Upper lobe of left lung (tissue), 6 donors: ENCODE measurements around the gene TMEM207. TPM values are rescaled to one million over a fixed set of nuclear protein-coding genes. Genes with fewer than 3 reads are reported as not detected.

ENCODE experiments used
- ATAC-seq, 2 donors: fragments of 200-7000 bp; cut with Tn5 transposase; one replicate each; pipeline ENCODE4 v1.9.1; 2022; ENCODE audit warnings: mild to moderate bottlenecking in 2 of 2, moderate library complexity in 2 of 2; ENCODE audit not compliant: low FRiP score in 2 of 2
- DNase-seq, 2 donors: peaks; one replicate each; pipeline ENCODE4 v3.0.0-alpha.2; 2019 to 2020
- H3K27ac ChIP-seq, 4 donors: fragments of 200-600 bp; sonication (generic); one replicate each; pipeline ENCODE4 v1.5.1; 2016 to 2019
- H3K27me3 ChIP-seq, 4 donors: fragments of 200-600 bp; sonication (generic); one replicate each; pipeline ENCODE4 v1.5.1; 2017 to 2019
- H3K36me3 ChIP-seq, 4 donors: fragments of 200-600 bp; sonication (generic); one replicate each; pipeline ENCODE4 v1.5.1; 2016 to 2019
- H3K4me1 ChIP-seq, 4 donors: fragments of 200-600 bp; sonication (generic); one replicate each; pipeline ENCODE4 v1.5.1; 2018 to 2019
- H3K4me3 ChIP-seq, 4 donors: fragments of 200-600 bp; sonication (generic); one replicate each; pipeline ENCODE4 v1.5.1; 2017 to 2019; ENCODE audit warnings: mild to moderate bottlenecking in 2 of 4, moderate library complexity in 1 of 4
- H3K9me3 ChIP-seq, 4 donors: fragments of 200-600 bp; sonication (generic); one replicate each; pipeline ENCODE4 v1.5.1; 2018 to 2019
- CTCF ChIP-seq, 6 experiments: fragments of 450-650 bp in 4 of 6; fragments of 200-600 bp in 2 of 6; sonication (generic) in 2 of 6; IDR thresholded peaks; one replicate each; pipeline ENCODE4 v1.5.1; 2016 to 2019; ENCODE audit warnings: antibody characterized with exemption in 6 of 6
- EP300 ChIP-seq, 4 donors: sonication (generic); formaldehyde crosslinking; IDR thresholded peaks; one replicate each; pipeline ENCODE4 v1.5.1; 2017; ENCODE audit warnings: antibody characterized with exemption in 4 of 4, control low read depth in 2 of 4
- POLR2A ChIP-seq, 4 donors: fragments of 450-650 bp; IDR thresholded peaks; one replicate each; pipeline ENCODE4 v1.5.1; 2016 to 2017; ENCODE audit warnings: antibody characterized with exemption in 4 of 4, mild to moderate bottlenecking in 2 of 4
- POLR2AphosphoS5 ChIP-seq, 2 donors: sonication (generic); formaldehyde crosslinking; IDR thresholded peaks; one replicate each; pipeline ENCODE4 v1.5.1; 2017; ENCODE audit warnings: antibody characterized with exemption in 2 of 2
- WGBS, 2 donors: methylation state at CpG; one replicate each; pipeline ENCODE4 v1.1.5; 2017 to 2018; 5-methylcytosine and 5-hydroxymethylcytosine counted together
- total RNA-seq, 6 donors: library from RNA; depleted of rRNA in 4 of 6; stranded (reverse); fragments of >200 nt in 4 of 6; gene quantifications; one replicate each; pipeline versions ENCODE4 v1.1.0 to v1.2.1, GENCODE V29; 2016 to 2021
- donor health status: DM: no; HTN: no; CAD: no; lungs with moderate emphysema.
- donor health status: DM: no; HTN: yes; CAD: no; lungs with severe emphysema.

Gene TMEM207
- total RNA-seq, 6 donors from 2014 or later: not detected

- WGBS, 2 donors: 95 to 97% methylated on average over 1 of the region's 1 CpG
- H3K4me3 ChIP-seq: no peak overlapping the region
- no peaks in the 10 kb centered on the region for H3K36me3 ChIP-seq
- H3K27ac ChIP-seq: no peak overlapping the region
- DNase-seq: no peak
- H3K27me3 ChIP-seq: no peaks in the 10 kb centered on the region
- ATAC-seq: no peak
- H3K4me1 ChIP-seq: peaks cover 0 to 5% (median 0%) of the 10 kb centered on the region in 4 donors
- no peaks in the 10 kb centered on the region for H3K9me3 ChIP-seq
- TF ChIP-seq EP300 (IDR thresholded peaks at IDR 0.05): no peak
- no peak for TF ChIP-seq POLR2A (IDR thresholded peaks at IDR 0.05)
- TF ChIP-seq POLR2AphosphoS5 (IDR thresholded peaks at IDR 0.05): no peak
Observed at GRCh38 chr3:190425833-190426232, 23.9 kb downstream of the TMEM207 start.

GRCh38 chr3:190424478-190425439, 24.9 kb downstream of the TMEM207 start:
- H3K4me1 ChIP-seq: peaks cover 0 to 5% (median 0%) of the 10 kb centered on the region in 4 donors
- ATAC-seq: peak; percentile 67 to 77
- TF ChIP-seq CTCF (IDR thresholded peaks at IDR 0.05) (peak; percentile 16 to 64 (median 54)), EP300 (IDR thresholded peaks at IDR 0.05) (no peak)
- no peak overlapping the region for H3K27ac ChIP-seq
- no peak overlapping the region for H3K4me3 ChIP-seq
- no peaks in the 10 kb centered on the region for H3K27me3 ChIP-seq
- DNase-seq: peak in 1 of 2 donors; percentile 36
- H3K9me3 ChIP-seq: no peaks in the 10 kb centered on the region
- WGBS, 2 donors: 30 to 37% methylated on average over 16 of the region's 16 CpGs
- no peaks in the 10 kb centered on the region for H3K36me3 ChIP-seq

- no peaks in the 10 kb centered on the region for H3K27me3 ChIP-seq
- 57 to 62% methylated on average over 2 of the region's 2 CpGs for WGBS, 2 donors
- DNase-seq: no peak
- no peaks in the 10 kb centered on the region for H3K36me3 ChIP-seq
- TF ChIP-seq CTCF (IDR thresholded peaks at IDR 0.05) (no peak), EP300 (IDR thresholded peaks at IDR 0.05) (no peak), POLR2AphosphoS5 (IDR thresholded peaks at IDR 0.05) (no peak), POLR2A (IDR thresholded peaks at IDR 0.05) (no peak)
- no peak overlapping the region for H3K27ac ChIP-seq
- H3K4me3 ChIP-seq: no peak overlapping the region
- no peak for ATAC-seq
- peaks cover 0 to 5% (median 0%) of the 10 kb centered on the region in 4 donors for H3K4me1 ChIP-seq
- no peaks in the 10 kb centered on the region for H3K9me3 ChIP-seq
Observed at GRCh38 chr3:190424108-190424477, 25.6 kb downstream of the TMEM207 start.

GRCh38 chr3:190414297-190414696, 35.4 kb downstream of the TMEM207 start:
- TF ChIP-seq POLR2A (IDR thresholded peaks at IDR 0.05) (no peak), EP300 (IDR thresholded peaks at IDR 0.05) (no peak), CTCF (IDR thresholded peaks at IDR 0.05) (no peak), POLR2AphosphoS5 (IDR thresholded peaks at IDR 0.05) (no peak)
- Histone ChIP-seq H3K4me1 (no peaks in the 10 kb centered on the region), H3K9me3 (no peaks in the 10 kb centered on the region), H3K27ac (no peak overlapping the region), H3K36me3 (no peaks in the 10 kb centered on the region), H3K4me3 (no peak overlapping the region), H3K27me3 (no peaks in the 10 kb centered on the region)
- ATAC-seq (no peak), DNase-seq (no peak)
- WGBS, 2 donors: 84 to 85% methylated on average over 1 to 3 of the region's 3 CpGs

GRCh38 chr3:190404715-190405114, 45.0 kb downstream of the TMEM207 start:
- no peak overlapping the region for H3K4me3 ChIP-seq
- H3K36me3 ChIP-seq: no peaks in the 10 kb centered on the region
- TF ChIP-seq CTCF (IDR thresholded peaks at IDR 0.05) (no peak), POLR2AphosphoS5 (IDR thresholded peaks at IDR 0.05) (no peak), EP300 (IDR thresholded peaks at IDR 0.05) (no peak), POLR2A (IDR thresholded peaks at IDR 0.05) (no peak)
- H3K9me3 ChIP-seq: no peaks in the 10 kb centered on the region
- no peaks in the 10 kb centered on the region for H3K27me3 ChIP-seq
- ATAC-seq (no peak), DNase-seq (no peak)
- H3K27ac ChIP-seq: no peak overlapping the region
- no peaks in the 10 kb centered on the region for H3K4me1 ChIP-seq
- 93 to 94% methylated on average over 8 of the region's 8 CpGs for WGBS, 2 donors
